ENCODE results near the gene COQ8B. TPM values are rescaled to one million over a fixed set of nuclear protein-coding genes. Genes with fewer than 3 reads are reported as not detected.
A peak's percentile ranks its signal among the peaks of the same experiment; 100 is the strongest.

COQ8B gene
- total RNA-seq, 5 donors from 2014 or later (not counting 1 experiment from before 2014, with no cell fraction given): 30.8 to 60.1 (median 53.9) TPM

- H3K27me3 ChIP-seq (replicated peaks in 1 of 2; ENCODE audit: control insufficient read depth in 2 of 2, extremely low read depth in 1 of 2, insufficient read depth in 2 of 2, low read length in 1 of 2): no peaks in the 10 kb centered on the region
- ChIA-PET POLR2A (no interaction called here), CTCF (no interaction called here)
- H3K4me3 Mint-ChIP-seq: no peak overlapping the region
- H3K27me3 Mint-ChIP-seq: no peaks in the 10 kb centered on the region
- H3K4me3 ChIP-seq (ENCODE audit: control insufficient read depth in 1 of 2, extremely low read depth in 1 of 2, low read length in 1 of 2): peak overlapping the region in 1 of 2 donors; percentile 5
- H3K27ac ChIP-seq (ENCODE audit: low read length): peak overlapping the region; percentile 1
- peaks cover 9% of the 10 kb centered on the region for H3K9me3 ChIP-seq
- H3K4me1 ChIP-seq (ENCODE audit: control insufficient read depth in 1 of 2, extremely low read depth in 1 of 2, insufficient read depth in 2 of 2, low read length in 2 of 2): peaks cover 0 to 14% of the 10 kb centered on the region in 2 experiments
- no peak for ATAC-seq (replicated peaks in 1 of 4)
- peak in 9 of 35 experiments; percentile 14 to 55 (median 28) for DNase-seq
- H3K27ac Mint-ChIP-seq: no peak overlapping the region
- H3K4me1 Mint-ChIP-seq: no peaks in the 10 kb centered on the region
- H3K36me3 ChIP-seq (ENCODE audit: control insufficient read depth in 2 of 2, extremely low read depth in 1 of 2, insufficient read depth in 1 of 2, low read length in 1 of 2): peaks cover 18 to 24% of the 10 kb centered on the region in 2 donors
- H3K36me3 Mint-ChIP-seq: peaks cover 30% of the 10 kb centered on the region
- WGBS (ENCODE audit: insufficient coverage): 66% methylated on average over 7 of the region's 11 CpGs
- peaks cover 0 to 7% (median 7%) of the 10 kb centered on the region in 3 donors for H3K9me3 Mint-ChIP-seq
Observed at GRCh38 chr19:40673397-40673796, 43.3 kb downstream of the COQ8B start.

- H3K4me1 Mint-ChIP-seq: no peaks in the 10 kb centered on the region
- DNase-seq (no peak), ATAC-seq (replicated peaks in 1 of 4) (no peak)
- ChIA-PET POLR2A (no interaction called here), CTCF (no interaction called here)
- no peaks in the 10 kb centered on the region for H3K27me3 Mint-ChIP-seq
- Histone ChIP-seq H3K4me1 (ENCODE audit: control insufficient read depth in 1 of 2, extremely low read depth in 1 of 2, insufficient read depth in 2 of 2, low read length in 2 of 2) (peaks cover 0 to 14% of the 10 kb centered on the region in 2 experiments), H3K4me3 (ENCODE audit: control insufficient read depth in 1 of 2, extremely low read depth in 1 of 2, low read length in 1 of 2) (no peak overlapping the region), H3K27me3 (replicated peaks in 1 of 2; ENCODE audit: control insufficient read depth in 2 of 2, extremely low read depth in 1 of 2, insufficient read depth in 2 of 2, low read length in 1 of 2) (no peaks in the 10 kb centered on the region), H3K36me3 (ENCODE audit: control insufficient read depth in 2 of 2, extremely low read depth in 1 of 2, insufficient read depth in 1 of 2, low read length in 1 of 2) (peaks cover 18 to 19% of the 10 kb centered on the region in 2 donors), H3K9me3 (peaks cover 9% of the 10 kb centered on the region), H3K27ac (ENCODE audit: low read length) (no peak overlapping the region)
- no peak overlapping the region for H3K4me3 Mint-ChIP-seq
- peaks cover 0 to 7% (median 7%) of the 10 kb centered on the region in 3 donors for H3K9me3 Mint-ChIP-seq
- H3K27ac Mint-ChIP-seq: no peak overlapping the region
- H3K36me3 Mint-ChIP-seq: peaks cover 31% of the 10 kb centered on the region
- WGBS (ENCODE audit: insufficient coverage): 99% methylated on average over 6 of the region's 7 CpGs
Observed at GRCh38 chr19:40672573-40673299, 44.0 kb downstream of the COQ8B start.

GRCh38 chr19:40672038-40672437 lies 44.6 kb downstream of the COQ8B start:
- DNase-seq (no peak), ATAC-seq (replicated peaks in 1 of 4) (no peak)
- ChIA-PET POLR2A (no interaction called here), CTCF (no interaction called here)
- H3K9me3 ChIP-seq: peaks cover 9% of the 10 kb centered on the region
- H3K27me3 ChIP-seq (replicated peaks in 1 of 2; ENCODE audit: control insufficient read depth in 2 of 2, extremely low read depth in 1 of 2, insufficient read depth in 2 of 2, low read length in 1 of 2): no peaks in the 10 kb centered on the region
- H3K9me3 Mint-ChIP-seq: peaks cover 0 to 7% (median 7%) of the 10 kb centered on the region in 3 donors
- peaks cover 28% of the 10 kb centered on the region for H3K36me3 Mint-ChIP-seq
- no peaks in the 10 kb centered on the region for H3K27me3 Mint-ChIP-seq
- no peaks in the 10 kb centered on the region for H3K4me1 Mint-ChIP-seq
- no peak overlapping the region for H3K27ac ChIP-seq (ENCODE audit: low read length)
- H3K4me1 ChIP-seq (ENCODE audit: control insufficient read depth in 1 of 2, extremely low read depth in 1 of 2, insufficient read depth in 2 of 2, low read length in 2 of 2): peaks cover 0 to 14% of the 10 kb centered on the region in 2 experiments
- H3K36me3 ChIP-seq (ENCODE audit: control insufficient read depth in 2 of 2, extremely low read depth in 1 of 2, insufficient read depth in 1 of 2, low read length in 1 of 2): peaks cover 12 to 18% of the 10 kb centered on the region in 2 donors
- 94% methylated on average over 2 of the region's 2 CpGs for WGBS (ENCODE audit: insufficient coverage)
- H3K4me3 Mint-ChIP-seq: no peak overlapping the region
- H3K27ac Mint-ChIP-seq: no peak overlapping the region
- no peak overlapping the region for H3K4me3 ChIP-seq (ENCODE audit: control insufficient read depth in 1 of 2, extremely low read depth in 1 of 2, low read length in 1 of 2)

- DNase-seq (no peak), ATAC-seq (replicated peaks in 1 of 4) (no peak)
- Mint-ChIP-seq H3K9me3 (peaks cover 0 to 7% (median 7%) of the 10 kb centered on the region in 3 donors), H3K4me3 (no peak overlapping the region), H3K4me1 (peaks cover 0 to 2% (median 1%) of the 10 kb centered on the region in 3 donors), H3K36me3 (peaks cover 33% of the 10 kb centered on the region), H3K27ac (no peak overlapping the region), H3K27me3 (no peaks in the 10 kb centered on the region)
- 79% methylated on average over 6 of the region's 9 CpGs for WGBS (ENCODE audit: insufficient coverage)
- Histone ChIP-seq H3K4me3 (ENCODE audit: control insufficient read depth in 1 of 2, extremely low read depth in 1 of 2, low read length in 1 of 2) (no peak overlapping the region), H3K36me3 (ENCODE audit: control insufficient read depth in 2 of 2, extremely low read depth in 1 of 2, insufficient read depth in 1 of 2, low read length in 1 of 2) (peaks cover 7 to 18% of the 10 kb centered on the region in 2 donors), H3K9me3 (peaks cover 9% of the 10 kb centered on the region), H3K4me1 (ENCODE audit: control insufficient read depth in 1 of 2, extremely low read depth in 1 of 2, insufficient read depth in 2 of 2, low read length in 2 of 2) (peaks cover 0 to 14% of the 10 kb centered on the region in 2 experiments), H3K27ac (ENCODE audit: low read length) (no peak overlapping the region), H3K27me3 (replicated peaks in 1 of 2; ENCODE audit: control insufficient read depth in 2 of 2, extremely low read depth in 1 of 2, insufficient read depth in 2 of 2, low read length in 1 of 2) (no peaks in the 10 kb centered on the region)
- ChIA-PET CTCF (no interaction called here), POLR2A (no interaction called here)
Observed at GRCh38 chr19:40671404-40671803, 45.3 kb downstream of the COQ8B start.

- Histone ChIP-seq H3K27ac (ENCODE audit: low read length) (no peak overlapping the region), H3K36me3 (ENCODE audit: control insufficient read depth in 2 of 2, extremely low read depth in 1 of 2, insufficient read depth in 1 of 2, low read length in 1 of 2) (peaks cover 7 to 18% of the 10 kb centered on the region in 2 donors), H3K4me1 (ENCODE audit: control insufficient read depth in 1 of 2, extremely low read depth in 1 of 2, insufficient read depth in 2 of 2, low read length in 2 of 2) (peaks cover 0 to 7% of the 10 kb centered on the region in 2 experiments), H3K27me3 (replicated peaks in 1 of 2; ENCODE audit: control insufficient read depth in 2 of 2, extremely low read depth in 1 of 2, insufficient read depth in 2 of 2, low read length in 1 of 2) (no peaks in the 10 kb centered on the region), H3K9me3 (peaks cover 9% of the 10 kb centered on the region), H3K4me3 (ENCODE audit: control insufficient read depth in 1 of 2, extremely low read depth in 1 of 2, low read length in 1 of 2) (no peak overlapping the region)
- Mint-ChIP-seq H3K4me1 (peaks cover 0 to 3% (median 3%) of the 10 kb centered on the region in 3 donors), H3K36me3 (peaks cover 33% of the 10 kb centered on the region), H3K27ac (no peak overlapping the region), H3K4me3 (no peak overlapping the region), H3K27me3 (no peaks in the 10 kb centered on the region), H3K9me3 (peaks cover 0 to 7% (median 7%) of the 10 kb centered on the region in 3 donors)
- DNase-seq (no peak), ATAC-seq (replicated peaks in 1 of 4) (no peak)
- 93% methylated on average over 7 of the region's 7 CpGs for WGBS (ENCODE audit: insufficient coverage)
- CTCF ChIA-PET: no interaction called here
- POLR2A ChIA-PET: no interaction called here
Observed at GRCh38 chr19:40668991-40669614, 47.6 kb downstream of the COQ8B start.

- Mint-ChIP-seq H3K27me3 (no peaks in the 10 kb centered on the region), H3K27ac (no peak overlapping the region), H3K36me3 (peaks cover 33% of the 10 kb centered on the region), H3K4me3 (no peak overlapping the region), H3K9me3 (peaks cover 0 to 7% (median 7%) of the 10 kb centered on the region in 3 donors), H3K4me1 (peaks cover 3 to 14% (median 12%) of the 10 kb centered on the region in 3 donors)
- DNase-seq: no peak
- Histone ChIP-seq H3K9me3 (peaks cover 9% of the 10 kb centered on the region), H3K4me3 (ENCODE audit: control insufficient read depth in 1 of 2, extremely low read depth in 1 of 2, low read length in 1 of 2) (no peak overlapping the region), H3K4me1 (ENCODE audit: control insufficient read depth in 1 of 2, extremely low read depth in 1 of 2, insufficient read depth in 2 of 2, low read length in 2 of 2) (peaks cover 0 to 13% of the 10 kb centered on the region in 2 experiments), H3K36me3 (ENCODE audit: control insufficient read depth in 2 of 2, extremely low read depth in 1 of 2, insufficient read depth in 1 of 2, low read length in 1 of 2) (peaks cover 7 to 16% of the 10 kb centered on the region in 2 donors), H3K27me3 (replicated peaks in 1 of 2; ENCODE audit: control insufficient read depth in 2 of 2, extremely low read depth in 1 of 2, insufficient read depth in 2 of 2, low read length in 1 of 2) (no peaks in the 10 kb centered on the region), H3K27ac (ENCODE audit: low read length) (no peak overlapping the region)
- ChIA-PET CTCF (no interaction called here), POLR2A (no interaction called here)
- ATAC-seq (replicated peaks in 1 of 4): no peak
- 90% methylated on average over 12 of the region's 14 CpGs for WGBS (ENCODE audit: insufficient coverage)
Observed at GRCh38 chr19:40667602-40668001, 49.1 kb downstream of the COQ8B start.

All from T-cell (primary cell).